CD4-positive, CD25-positive, alpha-beta regulatory T cell (primary cell): Measurements from ENCODE around the gene TNNC1. TPM values are rescaled to one million over a fixed set of nuclear protein-coding genes. Genes with fewer than 3 reads are reported as not detected.
A peak's percentile ranks its signal among the peaks of the same experiment; 100 is the strongest.

Source experiments
- ATAC-seq, 2 donors: fragments of 150-1000 bp; cut with Tn5 transposase; one replicate each; pipeline ENCODE4 v1.10.0; 2021; ENCODE audit warnings: low read depth in 2 of 2, moderate number of reproducible peaks in 2 of 2, moderate library complexity in 1 of 2
- DNase-seq, 3 donors: peaks; one replicate each; pipeline versions ENCODE4 v3.0.0 to v3.0.0-alpha.2; 2012 to 2022; ENCODE audit warnings: mixed read lengths in 1 of 3
- H3K27ac ChIP-seq: one replicate; pipeline ENCODE4 v1.7.0; 2013; ENCODE audit warnings: mild to moderate bottlenecking, low read length; ENCODE audit not compliant: insufficient read depth, poor library complexity, severe bottlenecking
- H3K27me3 ChIP-seq: one replicate; pipeline ENCODE4 v1.7.0; 2013; ENCODE audit warnings: low read length; ENCODE audit not compliant: control insufficient read depth, insufficient read depth
- H3K36me3 ChIP-seq: one replicate; pipeline ENCODE4 v1.7.0; 2013; ENCODE audit warnings: mild to moderate bottlenecking, low read length, moderate library complexity; ENCODE audit not compliant: control insufficient read depth, insufficient read depth
- H3K4me1 ChIP-seq: 2 replicates; pipeline ENCODE4 v1.7.0; 2013; ENCODE audit warnings: mild to moderate bottlenecking, low read length; ENCODE audit not compliant: insufficient read depth, control insufficient read depth, poor library complexity, severe bottlenecking
- H3K4me3 ChIP-seq: one replicate; pipeline ENCODE4 v1.7.0; 2013; ENCODE audit warnings: low read depth, mild to moderate bottlenecking, low read length, moderate library complexity
- H3K9me3 ChIP-seq, 2 experiments: 1 replicate in 1 of 2; 2 replicates in 1 of 2; pipeline ENCODE4 v1.7.0; 2013; ENCODE audit warnings: low read length in 2 of 2, mild to moderate bottlenecking in 1 of 2, moderate library complexity in 1 of 2; ENCODE audit not compliant: control insufficient read depth in 2 of 2
- H3K27ac Mint-ChIP-seq, 3 donors: one replicate each; pipeline ENCODE4 v1.8.0; 2020 to 2022; ENCODE audit warnings: mild to moderate bottlenecking in 3 of 3, mixed read lengths in 3 of 3, moderate library complexity in 2 of 3
- H3K27me3 Mint-ChIP-seq: one replicate; pipeline ENCODE4 v1.8.0; 2022; ENCODE audit warnings: mild to moderate bottlenecking, mixed read lengths
- H3K36me3 Mint-ChIP-seq: one replicate; pipeline ENCODE4 v1.8.0; 2020; ENCODE audit warnings: mixed read lengths
- H3K4me1 Mint-ChIP-seq, 4 donors: one replicate each; pipeline ENCODE4 v1.8.0; 2020 to 2022; ENCODE audit warnings: mixed read lengths in 4 of 4, mild to moderate bottlenecking in 1 of 4
- H3K4me3 Mint-ChIP-seq, 4 donors: one replicate each; pipeline ENCODE4 v1.8.0; 2020 to 2022; ENCODE audit warnings: mild to moderate bottlenecking in 4 of 4, mixed read lengths in 4 of 4, moderate library complexity in 3 of 4
- H3K9me3 Mint-ChIP-seq, 7 donors: one replicate each; pipeline ENCODE4 v1.8.0; 2020 to 2022; ENCODE audit warnings: mixed read lengths in 7 of 7, mild to moderate bottlenecking in 3 of 7, moderate library complexity in 2 of 7
- polyA plus RNA-seq, 4 donors: library from polyadenylated mRNA; unstranded; fragments of 300-500 nt; fragmentation: Illumina TruSeq; gene quantifications; one replicate each; pipeline ENCODE4 v1.2.3, GENCODE V29; 2021
- total RNA-seq: library from RNA; stranded (reverse); gene quantifications from one replicate; pipeline ENCODE4 v1.2.3, GENCODE V29; 2022

The TNNC1 gene
- total and polyA plus RNA-seq, 5 donors from 2014 or later, result 0.38 to 3.9 (median 0.63) TPM

DNA sequence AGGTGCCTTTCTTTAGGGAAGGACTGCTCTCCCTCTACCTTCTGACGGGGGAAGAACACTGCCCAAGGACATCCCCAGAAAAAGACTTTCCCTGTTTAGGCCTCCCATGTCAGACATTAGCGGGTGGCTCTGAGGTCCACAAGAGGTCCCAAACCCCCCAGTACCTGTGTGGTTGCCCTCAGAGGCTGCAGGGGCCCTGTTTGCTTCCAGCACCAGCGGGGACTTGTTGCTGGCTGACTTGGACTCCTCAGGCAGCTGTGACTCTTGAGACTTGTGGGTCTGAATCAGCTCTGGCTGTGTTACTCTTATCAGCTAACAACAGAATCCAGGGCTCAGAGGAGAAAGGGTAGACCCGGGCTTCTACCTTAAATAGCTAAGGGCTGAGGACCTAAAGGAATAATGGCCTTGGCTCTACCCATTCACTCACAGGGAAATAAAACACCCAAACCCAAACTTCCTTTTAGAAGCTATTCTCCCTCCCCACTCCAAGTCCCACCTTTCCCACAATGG lies 48.2 kb downstream of the TNNC1 start:
- Histone ChIP-seq H3K27me3 (no peaks in the 10 kb centered on the region), H3K9me3 (no peaks in the 10 kb centered on the region), H3K4me1 (peaks cover 15% of the 10 kb centered on the region), H3K27ac (no peak overlapping the region), H3K4me3 (no peak overlapping the region), H3K36me3 (peaks cover 74% of the 10 kb centered on the region)
- H3K36me3 Mint-ChIP-seq, result peaks cover 39% of the 10 kb centered on the region
- ATAC-seq (no peak), DNase-seq (no peak)
- no peaks in the 10 kb centered on the region for H3K9me3 Mint-ChIP-seq
- no peaks in the 10 kb centered on the region for H3K27me3 Mint-ChIP-seq
- peaks cover 5 to 24% (median 10%) of the 10 kb centered on the region in 4 donors for H3K4me1 Mint-ChIP-seq
- peak overlapping the region in 1 of 3 donors; percentile 76 for H3K27ac Mint-ChIP-seq
- peak overlapping the region in 2 of 4 donors; percentile 18 to 49 for H3K4me3 Mint-ChIP-seq

DNA sequence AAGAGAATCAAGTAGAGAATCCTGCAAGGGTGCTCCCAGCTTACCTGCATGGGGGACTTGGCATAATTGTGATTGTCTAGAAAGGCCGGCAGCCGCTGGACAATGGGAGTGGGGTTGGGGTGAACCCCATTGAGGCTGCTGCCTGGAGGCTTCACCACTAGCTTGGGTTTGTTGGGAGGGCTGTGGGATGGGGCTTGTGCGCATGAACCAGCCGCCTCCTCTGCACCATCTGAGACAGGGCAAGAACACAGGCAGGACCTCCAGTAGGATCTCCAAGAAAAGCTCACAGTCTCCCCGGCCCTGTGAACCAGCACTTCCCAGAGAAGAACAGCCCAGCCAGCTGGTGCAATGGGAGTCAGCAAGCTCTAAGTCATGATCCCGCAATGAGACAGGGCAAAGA lies 48.8 kb downstream of the TNNC1 start:
- H3K4me3 ChIP-seq, result no peak overlapping the region
- H3K36me3 ChIP-seq, result peaks cover 78% of the 10 kb centered on the region
- no peak for ATAC-seq

DNA sequence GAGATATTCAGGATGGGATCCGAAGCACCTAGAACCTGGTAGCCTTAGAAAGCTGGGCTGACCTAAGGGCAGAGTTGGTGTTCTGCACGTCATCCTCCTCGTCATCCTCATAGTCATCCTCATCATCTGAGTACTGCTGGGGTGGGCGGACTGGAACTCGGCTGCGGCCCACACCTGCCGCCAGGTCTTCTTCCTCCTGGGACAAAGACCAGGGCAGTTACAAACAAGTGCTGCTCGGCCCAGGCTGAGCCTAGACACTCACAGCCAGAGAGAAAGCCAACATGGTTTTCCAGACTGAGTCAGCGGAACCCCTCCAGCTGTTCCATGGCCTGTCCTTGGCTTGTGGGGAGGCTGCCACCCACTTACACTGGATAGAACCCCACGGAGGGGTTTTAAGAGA lies 49.5 kb downstream of the TNNC1 start:
- H3K9me3 ChIP-seq, result no peaks in the 10 kb centered on the region
- H3K27me3 ChIP-seq, result no peaks in the 10 kb centered on the region
- Mint-ChIP-seq H3K36me3 (peaks cover 39% of the 10 kb centered on the region), H3K27ac (no peak overlapping the region), H3K27me3 (no peaks in the 10 kb centered on the region), H3K4me3 (peak overlapping the region in 1 of 4 donors; percentile 70), H3K4me1 (peaks cover 5 to 23% (median 10%) of the 10 kb centered on the region in 4 donors), H3K9me3 (no peaks in the 10 kb centered on the region)
- H3K27ac ChIP-seq, result no peak overlapping the region
- no peak overlapping the region for H3K4me3 ChIP-seq
- peaks cover 78% of the 10 kb centered on the region for H3K36me3 ChIP-seq
- no peak for ATAC-seq
- no peak for DNase-seq
- H3K4me1 ChIP-seq, result peaks cover 12% of the 10 kb centered on the region

More for the DNA sequence above, 48.8 kb downstream of the TNNC1 start:
- Histone ChIP-seq H3K27ac (no peak overlapping the region), H3K27me3 (no peaks in the 10 kb centered on the region), H3K9me3 (no peaks in the 10 kb centered on the region), H3K4me1 (peaks cover 15% of the 10 kb centered on the region)
- Mint-ChIP-seq H3K4me1 (peaks cover 5 to 24% (median 10%) of the 10 kb centered on the region in 4 donors), H3K27ac (no peak overlapping the region), H3K4me3 (peak overlapping the region in 2 of 4 donors; percentile 18 to 45), H3K27me3 (no peaks in the 10 kb centered on the region), H3K9me3 (no peaks in the 10 kb centered on the region), H3K36me3 (peaks cover 39% of the 10 kb centered on the region)
- no peak for DNase-seq

DNA sequence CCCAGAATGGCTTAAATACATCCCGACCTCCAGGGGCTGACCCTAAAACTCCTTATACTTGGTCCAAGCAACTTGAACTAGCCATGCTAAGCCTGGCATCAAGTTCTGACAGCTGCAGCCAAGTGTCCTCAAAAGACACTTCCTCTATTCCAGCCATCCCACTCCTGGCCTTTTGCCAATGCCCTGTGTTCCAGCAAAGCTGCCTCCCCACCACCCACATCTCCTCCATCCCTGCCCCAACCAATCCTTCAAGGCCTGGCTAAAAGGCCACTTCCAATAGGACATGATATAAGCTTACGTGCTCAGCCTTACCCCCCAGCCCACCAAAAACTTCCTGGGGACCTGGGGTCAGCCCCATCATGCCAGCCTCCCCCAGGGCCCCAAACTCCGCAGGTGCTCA lies 49.9 kb downstream of the TNNC1 start:
- peaks cover 5 to 19% (median 10%) of the 10 kb centered on the region in 4 donors for H3K4me1 Mint-ChIP-seq
- H3K27me3 ChIP-seq, result no peaks in the 10 kb centered on the region
- peaks cover 39% of the 10 kb centered on the region for H3K36me3 Mint-ChIP-seq
- peaks cover 8% of the 10 kb centered on the region for H3K4me1 ChIP-seq
- peak overlapping the region in 1 of 4 donors; percentile 70 for H3K4me3 Mint-ChIP-seq
- DNase-seq, result no peak
- H3K4me3 ChIP-seq, result no peak overlapping the region
- H3K27ac Mint-ChIP-seq, result peak overlapping the region in 1 of 3 donors; percentile 31
- ATAC-seq, result no peak
- H3K9me3 Mint-ChIP-seq, result no peaks in the 10 kb centered on the region
- no peak overlapping the region for H3K27ac ChIP-seq
- H3K36me3 ChIP-seq, result peaks cover 78% of the 10 kb centered on the region
- H3K27me3 Mint-ChIP-seq, result no peaks in the 10 kb centered on the region
- H3K9me3 ChIP-seq, result no peaks in the 10 kb centered on the region

DNA sequence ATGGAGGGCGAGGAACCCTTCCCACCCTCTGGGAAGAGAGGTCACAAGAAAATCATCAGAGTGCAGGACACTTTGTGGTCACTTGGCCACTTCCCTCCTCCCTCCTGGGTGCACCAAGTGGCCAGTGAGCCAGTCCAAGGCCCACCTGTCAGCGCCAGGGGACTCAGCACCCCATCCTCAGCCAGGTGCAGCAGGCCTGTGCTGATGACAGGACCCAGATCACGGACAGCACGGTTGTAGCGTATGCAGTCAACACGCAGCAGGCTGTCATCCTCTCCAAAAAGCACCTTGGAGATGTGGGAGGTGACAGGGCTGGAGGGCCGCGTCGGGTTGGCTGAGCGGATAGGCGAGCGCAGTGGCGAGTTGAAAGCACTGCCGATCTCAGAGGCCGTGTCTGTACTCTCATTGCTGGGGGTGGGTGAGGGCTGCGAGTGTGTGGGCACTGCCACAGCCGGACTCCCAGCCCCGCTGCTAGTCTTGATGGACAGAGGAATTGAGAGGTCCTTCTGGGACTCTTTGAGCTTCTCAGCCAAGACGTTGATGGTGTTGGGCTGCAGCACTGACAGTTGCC lies 50.5 kb downstream of the TNNC1 start:
- peaks cover 35% of the 10 kb centered on the region for H3K36me3 Mint-ChIP-seq
- H3K27ac ChIP-seq, result no peak overlapping the region
- no peak overlapping the region for H3K27ac Mint-ChIP-seq
- H3K27me3 Mint-ChIP-seq, result no peaks in the 10 kb centered on the region
- no peaks in the 10 kb centered on the region for H3K27me3 ChIP-seq
- no peaks in the 10 kb centered on the region for H3K9me3 Mint-ChIP-seq
- H3K4me3 ChIP-seq, result no peak overlapping the region
- H3K9me3 ChIP-seq, result no peaks in the 10 kb centered on the region
- H3K4me1 Mint-ChIP-seq, result peaks cover 4 to 13% (median 7%) of the 10 kb centered on the region in 4 donors
- H3K4me3 Mint-ChIP-seq, result peak overlapping the region in 1 of 4 donors; percentile 70
- H3K36me3 ChIP-seq, result peaks cover 82% of the 10 kb centered on the region
- DNase-seq (no peak), ATAC-seq (no peak)
- H3K4me1 ChIP-seq, result peaks cover 2% of the 10 kb centered on the region

DNA sequence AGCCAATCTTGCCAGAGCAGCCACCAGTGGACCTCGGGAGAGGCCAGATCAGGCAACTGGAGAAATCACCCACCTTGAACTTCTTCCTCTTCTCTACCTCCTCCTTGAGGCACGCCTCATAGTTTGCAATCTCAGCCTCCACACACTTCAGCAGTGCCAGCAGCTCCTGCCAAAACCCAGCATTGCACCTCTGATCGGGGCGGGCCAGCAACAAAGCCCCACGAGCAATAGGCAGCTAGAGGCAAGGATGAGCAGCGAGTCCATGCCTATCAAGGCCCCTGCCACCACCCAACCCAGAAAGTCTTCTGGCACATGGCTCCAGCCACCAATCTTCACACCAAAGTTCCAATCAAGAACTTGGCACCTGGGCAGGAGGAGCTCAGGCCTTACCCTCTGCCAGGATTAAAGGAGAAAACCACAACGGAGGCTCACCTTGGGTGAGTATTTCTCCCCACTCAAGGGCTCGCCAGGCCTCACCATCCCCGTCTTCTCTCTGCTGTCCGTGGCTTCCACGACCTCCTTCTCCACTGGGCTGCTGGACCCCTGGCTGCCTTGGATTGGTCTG lies 51.1 kb downstream of the TNNC1 start:
- H3K27ac ChIP-seq, result no peak overlapping the region
- H3K27me3 ChIP-seq, result no peaks in the 10 kb centered on the region
- no peaks in the 10 kb centered on the region for H3K9me3 ChIP-seq
- peak overlapping the region in 1 of 3 donors; percentile 48 for H3K27ac Mint-ChIP-seq
- H3K4me3 ChIP-seq, result no peak overlapping the region
- no peaks in the 10 kb centered on the region for H3K27me3 Mint-ChIP-seq
- no peaks in the 10 kb centered on the region for H3K4me1 ChIP-seq
- ATAC-seq (no peak), DNase-seq (no peak)
- peaks cover 32% of the 10 kb centered on the region for H3K36me3 Mint-ChIP-seq
- no peaks in the 10 kb centered on the region for H3K9me3 Mint-ChIP-seq
- H3K4me1 Mint-ChIP-seq, result peaks cover 0 to 7% (median 1%) of the 10 kb centered on the region in 4 donors
- H3K36me3 ChIP-seq, result peaks cover 83% of the 10 kb centered on the region
- H3K4me3 Mint-ChIP-seq, result no peak overlapping the region

DNA sequence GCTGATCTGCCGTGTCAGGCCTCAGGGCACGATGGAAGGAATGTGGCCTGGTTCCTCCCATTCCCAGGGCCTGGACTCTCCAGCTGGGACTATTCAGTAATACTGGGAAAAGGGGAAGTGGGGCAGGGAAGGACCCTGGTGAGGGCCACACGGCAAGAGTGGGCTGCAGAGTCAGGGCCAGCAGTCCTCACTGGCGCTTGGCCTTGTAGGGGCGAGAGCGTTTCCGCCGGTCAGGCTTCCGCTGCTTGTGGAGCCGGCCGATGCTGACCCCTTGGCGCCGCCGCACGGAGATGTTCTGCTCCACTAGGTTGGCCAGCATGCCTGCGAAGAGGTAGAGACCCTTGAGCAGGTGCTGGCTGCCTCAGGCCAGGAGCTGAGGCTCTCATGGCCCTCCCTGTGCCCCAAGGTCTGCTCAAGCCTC lies 51.7 kb downstream of the TNNC1 start:
- Mint-ChIP-seq H3K27ac (no peak overlapping the region), H3K4me1 (peaks cover 0 to 5% (median 0%) of the 10 kb centered on the region in 4 donors), H3K27me3 (no peaks in the 10 kb centered on the region), H3K4me3 (no peak overlapping the region), H3K9me3 (no peaks in the 10 kb centered on the region), H3K36me3 (peaks cover 27% of the 10 kb centered on the region)
- Histone ChIP-seq H3K27ac (no peak overlapping the region), H3K4me3 (no peak overlapping the region), H3K27me3 (no peaks in the 10 kb centered on the region), H3K4me1 (no peaks in the 10 kb centered on the region), H3K36me3 (peaks cover 79% of the 10 kb centered on the region), H3K9me3 (no peaks in the 10 kb centered on the region)
- ATAC-seq, result no peak
- DNase-seq, result no peak

DNA sequence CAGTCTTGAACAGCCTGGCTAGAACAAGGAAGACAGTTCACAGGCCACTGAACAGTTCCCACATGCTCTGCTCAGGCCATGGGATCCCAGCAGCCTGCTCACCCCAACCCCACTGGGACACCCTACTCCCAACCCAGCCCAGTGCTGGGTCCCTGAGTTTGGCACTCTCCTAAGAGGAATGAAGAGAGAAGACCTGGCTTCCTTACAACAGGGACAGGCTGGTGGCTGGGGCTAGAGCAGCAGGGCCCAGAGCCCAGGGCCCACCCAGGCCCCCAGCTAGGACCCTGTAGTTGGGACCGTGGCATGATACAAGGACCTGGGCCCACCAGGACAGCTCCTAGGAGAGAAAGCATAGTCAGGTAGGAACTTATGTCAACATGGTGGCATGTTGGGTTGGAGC lies 52.3 kb downstream of the TNNC1 start:
- Histone ChIP-seq H3K9me3 (no peaks in the 10 kb centered on the region), H3K4me1 (no peaks in the 10 kb centered on the region), H3K36me3 (peaks cover 76% of the 10 kb centered on the region), H3K27me3 (no peaks in the 10 kb centered on the region), H3K27ac (no peak overlapping the region), H3K4me3 (no peak overlapping the region)
- H3K27me3 Mint-ChIP-seq, result no peaks in the 10 kb centered on the region
- no peak overlapping the region for H3K4me3 Mint-ChIP-seq
- ATAC-seq, result peak in 1 of 2 donors; percentile 8
- H3K36me3 Mint-ChIP-seq, result peaks cover 27% of the 10 kb centered on the region
- no peaks in the 10 kb centered on the region for H3K9me3 Mint-ChIP-seq
- no peak overlapping the region for H3K27ac Mint-ChIP-seq
- peaks cover 0 to 2% (median 0%) of the 10 kb centered on the region in 4 donors for H3K4me1 Mint-ChIP-seq
- DNase-seq, result no peak
